ENCODE measurements around the gene OOSP4A. TPM values are rescaled to one million over a fixed set of nuclear protein-coding genes. Genes with fewer than 3 reads are reported as not detected.

OOSP4A gene
- polyA plus RNA-seq, 1 donor from 2014 or later = not detected

DNA sequence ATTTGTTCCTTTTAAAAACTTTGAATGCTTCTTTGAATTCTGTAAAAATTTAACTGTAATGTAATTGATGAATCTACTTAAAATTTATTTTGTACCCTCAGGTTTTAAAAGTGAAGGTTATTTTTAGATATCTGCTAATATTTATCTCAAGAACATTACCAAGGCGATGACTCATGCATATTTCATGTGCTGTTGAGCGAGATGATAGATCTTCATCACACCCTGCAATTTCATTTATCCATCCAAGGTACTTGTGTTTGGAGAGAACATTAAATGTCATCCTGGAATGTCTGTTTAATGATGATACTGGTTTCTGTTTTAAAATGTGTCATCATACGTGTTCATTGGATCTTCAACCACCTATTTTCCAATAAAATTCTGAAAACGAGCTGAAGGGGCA is 6.7 kb upstream of the OOSP4A start:
- TF ChIP-seq SMC3 (conservative IDR thresholded peaks at IDR 0.05; ENCODE audit: poor library complexity) (no peak), POLR2AphosphoS5 (IDR thresholded peaks at IDR 0.05) (peak; percentile 27)
- Histone ChIP-seq H3F3A (ENCODE audit: insufficient read depth, low read length, poor library complexity, severe bottlenecking) (no peaks in the 10 kb centered on the region), H3K27ac (ENCODE audit: low read length) (no peak overlapping the region), H3K9me3 (ENCODE audit: low read length) (no peaks in the 10 kb centered on the region), H3K9ac (ENCODE audit: low read length) (no peak overlapping the region), H3K36me3 (ENCODE audit: insufficient read depth, low read length) (no peaks in the 10 kb centered on the region), H2AFZ (ENCODE audit: low read depth, low read length) (no peak overlapping the region), H4K20me1 (ENCODE audit: insufficient read depth) (no peaks in the 10 kb centered on the region), H3K79me2 (replicated peaks; ENCODE audit: insufficient read depth, low read length) (no peaks in the 10 kb centered on the region), H3K4me3 (ENCODE audit: low read length) (peak overlapping the region; percentile 3), H3K27me3 (ENCODE audit: insufficient read depth, low read depth, low read length) (no peaks in the 10 kb centered on the region), H3K4me2 (ENCODE audit: low read length) (peak overlapping the region; percentile 21), H3K9me2 (ENCODE audit: insufficient read depth, low read length) (no peaks in the 10 kb centered on the region)

DNA sequence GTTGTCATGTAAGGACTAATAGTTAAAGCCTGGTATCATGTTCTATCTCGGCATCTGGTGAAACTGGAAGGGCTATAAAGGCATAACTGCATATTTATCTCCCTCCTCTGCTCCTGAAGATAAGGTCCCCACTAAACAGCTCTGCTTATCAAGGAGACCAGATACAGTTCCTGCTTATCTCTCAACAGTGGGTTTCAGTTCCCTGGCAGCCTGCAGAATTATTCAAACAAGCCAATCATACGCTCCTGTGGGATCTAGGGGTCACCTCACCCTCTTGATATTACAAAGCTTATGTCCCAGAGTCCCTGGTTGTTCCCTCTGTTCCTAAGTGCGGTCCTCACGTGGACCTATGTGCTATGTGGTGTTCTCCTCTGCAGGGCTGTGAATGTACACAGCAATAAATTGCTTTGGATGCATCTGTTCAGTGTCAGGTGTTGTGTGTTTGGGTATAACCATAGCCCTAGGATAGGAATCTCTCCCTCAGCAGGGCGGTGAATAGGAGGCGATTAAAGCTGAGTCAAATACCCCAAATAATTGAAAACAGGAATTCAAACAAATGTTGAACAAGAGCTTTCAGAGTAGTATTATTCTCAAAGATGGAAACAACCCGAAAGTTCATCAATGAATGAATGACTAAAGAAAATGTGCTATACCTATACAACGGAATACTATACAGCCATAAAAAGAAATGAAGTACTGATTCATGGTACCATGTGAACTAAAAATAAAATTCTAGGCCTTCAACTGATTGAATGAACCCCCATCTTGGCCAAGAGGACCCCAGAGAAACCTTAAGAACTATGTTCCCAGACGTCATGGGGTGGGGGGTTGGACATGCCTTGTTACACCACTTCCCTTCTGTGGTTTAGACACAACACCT is 3.1 kb upstream of the OOSP4A start:
- Histone ChIP-seq H3K4me3 (ENCODE audit: low read length) (no peak overlapping the region), H3K79me2 (replicated peaks; ENCODE audit: insufficient read depth, low read length) (no peaks in the 10 kb centered on the region), H2AFZ (ENCODE audit: low read depth, low read length) (no peak overlapping the region), H3K9me3 (ENCODE audit: low read length) (no peaks in the 10 kb centered on the region), H3F3A (ENCODE audit: insufficient read depth, low read length, poor library complexity, severe bottlenecking) (no peaks in the 10 kb centered on the region), H3K9me2 (ENCODE audit: insufficient read depth, low read length) (no peaks in the 10 kb centered on the region), H3K4me2 (ENCODE audit: low read length) (no peak overlapping the region), H3K27ac (ENCODE audit: low read length) (no peak overlapping the region), H4K20me1 (ENCODE audit: insufficient read depth) (no peaks in the 10 kb centered on the region), H3K27me3 (ENCODE audit: insufficient read depth, low read depth, low read length) (no peaks in the 10 kb centered on the region), H3K9ac (ENCODE audit: low read length) (no peak overlapping the region), H3K36me3 (ENCODE audit: insufficient read depth, low read length) (no peaks in the 10 kb centered on the region)
- no peak for TF ChIP-seq MXI1 (conservative IDR thresholded peaks at IDR 0.05; ENCODE audit: poor library complexity, severe bottlenecking)
- TF ChIP-seq EZH2 (IDR thresholded peaks at IDR 0.05; ENCODE audit: borderline replicate concordance, insufficient read depth, low read length, poor library complexity, severe bottlenecking) = no peak

DNA sequence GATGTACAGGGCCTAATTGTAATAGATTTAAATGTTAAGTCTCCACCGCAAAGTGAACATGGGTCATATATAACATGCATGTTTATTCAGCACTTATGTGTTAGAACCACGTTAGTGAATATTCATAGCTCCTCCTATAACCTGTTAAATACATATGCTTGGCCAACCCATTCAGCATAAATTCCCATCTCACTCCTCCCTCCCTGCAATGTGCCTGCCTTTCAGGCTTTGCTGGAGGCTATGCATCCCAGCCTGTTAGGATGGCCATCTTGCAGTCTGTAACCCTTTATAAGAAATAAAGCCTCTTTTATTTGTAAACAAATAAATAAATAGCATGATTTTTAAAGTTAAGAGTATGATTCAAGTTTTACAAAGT is 1.7 kb upstream of the OOSP4A start:
- Histone ChIP-seq H4K20me1 (ENCODE audit: insufficient read depth) (no peaks in the 10 kb centered on the region), H3K9ac (ENCODE audit: low read length) (no peak overlapping the region), H3K9me2 (ENCODE audit: insufficient read depth, low read length) (no peaks in the 10 kb centered on the region), H3K79me2 (replicated peaks; ENCODE audit: insufficient read depth, low read length) (no peaks in the 10 kb centered on the region), H3K9me3 (ENCODE audit: low read length) (no peaks in the 10 kb centered on the region), H3K27ac (ENCODE audit: low read length) (no peak overlapping the region), H3K4me2 (ENCODE audit: low read length) (no peak overlapping the region), H3K27me3 (ENCODE audit: insufficient read depth, low read depth, low read length) (no peaks in the 10 kb centered on the region), H3K36me3 (ENCODE audit: insufficient read depth, low read length) (no peaks in the 10 kb centered on the region), H3K4me3 (ENCODE audit: low read length) (no peak overlapping the region), H3F3A (ENCODE audit: insufficient read depth, low read length, poor library complexity, severe bottlenecking) (no peaks in the 10 kb centered on the region), H2AFZ (ENCODE audit: low read depth, low read length) (no peak overlapping the region)
- TF ChIP-seq EP300 (conservative IDR thresholded peaks at IDR 0.05; ENCODE audit: poor library complexity, severe bottlenecking) = no peak
- no peak for TF ChIP-seq TAF1 (IDR thresholded peaks at IDR 0.05; ENCODE audit: low read depth)
- TF ChIP-seq POLR2AphosphoS5 (IDR thresholded peaks at IDR 0.05) = no peak
- TF ChIP-seq RAD21 (conservative IDR thresholded peaks at IDR 0.05) = no peak
- TF ChIP-seq EZH2 (IDR thresholded peaks at IDR 0.05; ENCODE audit: borderline replicate concordance, insufficient read depth, low read length, poor library complexity, severe bottlenecking) = no peak
- TF ChIP-seq SMC3 (conservative IDR thresholded peaks at IDR 0.05; ENCODE audit: poor library complexity) = no peak
- no peak for TF ChIP-seq MXI1 (conservative IDR thresholded peaks at IDR 0.05; ENCODE audit: poor library complexity, severe bottlenecking)
- TF ChIP-seq, protein P1, sequence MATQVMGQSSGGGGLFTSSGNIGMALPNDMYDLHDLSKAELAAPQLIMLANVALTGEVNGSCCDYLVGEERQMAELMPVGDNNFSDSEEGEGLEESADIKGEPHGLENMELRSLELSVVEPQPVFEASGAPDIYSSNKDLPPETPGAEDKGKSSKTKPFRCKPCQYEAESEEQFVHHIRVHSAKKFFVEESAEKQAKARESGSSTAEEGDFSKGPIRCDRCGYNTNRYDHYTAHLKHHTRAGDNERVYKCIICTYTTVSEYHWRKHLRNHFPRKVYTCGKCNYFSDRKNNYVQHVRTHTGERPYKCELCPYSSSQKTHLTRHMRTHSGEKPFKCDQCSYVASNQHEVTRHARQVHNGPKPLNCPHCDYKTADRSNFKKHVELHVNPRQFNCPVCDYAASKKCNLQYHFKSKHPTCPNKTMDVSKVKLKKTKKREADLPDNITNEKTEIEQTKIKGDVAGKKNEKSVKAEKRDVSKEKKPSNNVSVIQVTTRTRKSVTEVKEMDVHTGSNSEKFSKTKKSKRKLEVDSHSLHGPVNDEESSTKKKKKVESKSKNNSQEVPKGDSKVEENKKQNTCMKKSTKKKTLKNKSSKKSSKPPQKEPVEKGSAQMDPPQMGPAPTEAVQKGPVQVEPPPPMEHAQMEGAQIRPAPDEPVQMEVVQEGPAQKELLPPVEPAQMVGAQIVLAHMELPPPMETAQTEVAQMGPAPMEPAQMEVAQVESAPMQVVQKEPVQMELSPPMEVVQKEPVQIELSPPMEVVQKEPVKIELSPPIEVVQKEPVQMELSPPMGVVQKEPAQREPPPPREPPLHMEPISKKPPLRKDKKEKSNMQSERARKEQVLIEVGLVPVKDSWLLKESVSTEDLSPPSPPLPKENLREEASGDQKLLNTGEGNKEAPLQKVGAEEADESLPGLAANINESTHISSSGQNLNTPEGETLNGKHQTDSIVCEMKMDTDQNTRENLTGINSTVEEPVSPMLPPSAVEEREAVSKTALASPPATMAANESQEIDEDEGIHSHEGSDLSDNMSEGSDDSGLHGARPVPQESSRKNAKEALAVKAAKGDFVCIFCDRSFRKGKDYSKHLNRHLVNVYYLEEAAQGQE (IDR thresholded peaks at IDR 0.05; ENCODE audit: borderline replicate concordance) = no peak

Data from neural cell (in vitro differentiated cells).